OCI-LY3 (cell line): ENCODE results near the gene ASCC3.

ENCODE experiments used
- H2AFZ ChIP-seq: fragments of 200-600, 300-600 bp; shearing (Covaris generic); 2 replicates; pipeline ENCODE4 v1.6.0; 2014; ENCODE audit warnings: antibody characterized with exemption, low read depth, low read length
- H3K27ac ChIP-seq: fragments of 200-600, 300-600 bp; sonication (generic); 2 replicates; pipeline ENCODE4 v1.5.1; 2014; ENCODE audit warnings: mild to moderate bottlenecking, low read length, moderate library complexity, mixed read lengths
- H3K27me3 ChIP-seq: fragments of 200-600, 300-600 bp; sonication (generic); 2 replicates; pipeline ENCODE4 v1.6.1; 2014; ENCODE audit warnings: low read depth, low read length, mixed read lengths
- H3K36me3 ChIP-seq: fragments of 200-600, 300-600 bp; sonication (generic); replicated peaks from 2 replicates; pipeline ENCODE3; 2014; ENCODE audit warnings: low read depth, low read length, mixed read lengths
- H3K4me1 ChIP-seq: fragments of 300-600, 200-600 bp; sonication (generic); 2 replicates; pipeline ENCODE4 v1.6.1; 2014; ENCODE audit warnings: low read length, mixed read lengths
- H3K4me2 ChIP-seq: fragments of 200-600, 300-600 bp; sonication (generic); 2 replicates; pipeline ENCODE4 v1.6.1; 2014; ENCODE audit warnings: low read length, mixed read lengths
- H3K4me3 ChIP-seq: fragments of 300-600, 200-600 bp; sonication (generic); 2 replicates; pipeline ENCODE4 v1.5.1; 2014; ENCODE audit warnings: antibody characterized with exemption, mild to moderate bottlenecking, low read length, moderate library complexity
- H3K79me2 ChIP-seq: fragments of 300-600, 200-600 bp; shearing (Covaris generic); 2 replicates; pipeline ENCODE4 v1.6.1; 2014; ENCODE audit warnings: mild to moderate bottlenecking, low read length, mixed read lengths
- H3K9ac ChIP-seq: fragments of 300-600, 200-600 bp; shearing (Covaris generic); 2 replicates; pipeline ENCODE4 v1.6.0; 2014; ENCODE audit warnings: mild to moderate bottlenecking, low read length, moderate library complexity
- H3K9me3 ChIP-seq: fragments of 200-600, 300-600 bp; shearing (Covaris generic); 2 replicates; pipeline ENCODE4 v1.6.1; 2014; ENCODE audit warnings: low read length, mixed read lengths; ENCODE audit not compliant: insufficient read depth
- H4K20me1 ChIP-seq: fragments of 200-600, 300-600 bp; sonication (generic); 2 replicates; pipeline ENCODE4 v1.6.1; 2016; ENCODE audit warnings: low read length, mixed read lengths; ENCODE audit not compliant: insufficient read depth
- CTCF ChIP-seq: fragments of 200-600, 300-600 bp; sonication (generic); IDR thresholded peaks from 2 replicates; pipeline ENCODE4 v1.5.1; 2014; ENCODE audit warnings: antibody characterized with exemption, low read length, low read depth
- EZH2phosphoT487 ChIP-seq: fragments of 200-600 bp; shearing (Covaris generic); IDR thresholded peaks from 2 replicates; pipeline ENCODE4 v1.6.1; 2018; ENCODE audit warnings: antibody characterized with exemption, mixed run types, low read depth

ASCC3 gene

GRCh38 chr6:100810015-100810414, 71.1 kb downstream of the ASCC3 start:
- no peaks in the 10 kb centered on the region for H3K36me3 ChIP-seq
- H2AFZ ChIP-seq = no peak overlapping the region
- H3K27me3 ChIP-seq = no peaks in the 10 kb centered on the region
- no peaks in the 10 kb centered on the region for H3K9me3 ChIP-seq
- no peak overlapping the region for H3K27ac ChIP-seq
- H3K4me2 ChIP-seq = no peak overlapping the region
- no peak overlapping the region for H3K4me3 ChIP-seq
- no peaks in the 10 kb centered on the region for H4K20me1 ChIP-seq
- no peaks in the 10 kb centered on the region for H3K4me1 ChIP-seq
- TF ChIP-seq EZH2phosphoT487 (no peak), CTCF (no peak)
- H3K79me2 ChIP-seq = peaks cover 11% of the 10 kb centered on the region
- H3K9ac ChIP-seq = no peak overlapping the region

DNA sequence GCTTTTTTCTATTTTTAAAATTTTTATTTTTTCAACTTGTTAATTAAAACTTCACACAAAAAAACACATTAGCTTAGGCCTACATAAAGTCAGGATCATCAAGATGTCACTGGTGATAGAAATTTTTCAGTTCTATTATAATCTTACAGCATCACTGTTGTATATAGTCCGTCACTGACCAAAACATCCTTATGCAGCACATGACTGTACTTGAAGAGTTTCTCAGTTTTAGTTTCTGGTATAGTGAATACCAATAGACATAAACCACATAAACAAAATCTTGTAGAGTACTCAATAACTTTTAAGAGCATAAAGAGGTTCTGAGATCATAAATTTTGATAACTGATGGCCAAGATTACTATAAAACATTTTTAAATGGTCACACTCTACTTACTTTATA, 71.8 kb downstream of the ASCC3 start:
- Histone ChIP-seq H3K27ac (no peak overlapping the region), H3K36me3 (no peaks in the 10 kb centered on the region), H3K79me2 (peaks cover 16% of the 10 kb centered on the region), H3K4me3 (no peak overlapping the region), H3K9ac (no peak overlapping the region), H3K4me1 (no peaks in the 10 kb centered on the region), H3K27me3 (no peaks in the 10 kb centered on the region), H4K20me1 (no peaks in the 10 kb centered on the region), H2AFZ (no peak overlapping the region), H3K9me3 (no peaks in the 10 kb centered on the region), H3K4me2 (no peak overlapping the region)
- TF ChIP-seq EZH2phosphoT487 (no peak), CTCF (no peak)

DNA sequence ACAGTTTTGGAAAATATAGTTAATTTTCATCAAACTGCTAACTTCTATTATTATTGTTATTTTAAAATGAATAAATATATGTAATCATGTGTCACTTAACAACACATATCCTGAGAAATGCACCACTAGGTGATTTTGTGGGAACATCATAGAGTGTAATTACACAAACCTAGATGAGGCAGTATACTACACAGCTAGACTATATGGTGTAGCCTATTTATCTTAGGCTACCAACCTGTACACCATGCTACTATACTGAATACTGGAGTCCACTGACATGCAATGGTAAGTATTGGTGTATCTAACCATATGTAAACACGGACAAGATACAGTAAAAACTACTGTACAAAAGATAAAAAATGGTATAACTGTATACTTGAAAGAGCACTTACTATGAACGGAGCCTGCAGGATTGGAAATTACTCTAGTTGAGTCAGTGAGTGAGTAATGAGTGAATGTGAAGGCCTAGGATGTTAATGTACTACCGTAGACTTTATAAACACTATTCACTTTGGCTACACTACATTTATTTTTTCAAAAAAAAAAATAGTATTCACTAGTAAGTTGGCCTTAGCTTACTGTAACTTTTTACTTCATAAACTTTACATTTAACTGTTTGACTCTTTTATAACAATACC, 72.4 kb downstream of the ASCC3 start:
- Histone ChIP-seq H3K4me2 (no peak overlapping the region), H4K20me1 (no peaks in the 10 kb centered on the region), H3K27me3 (no peaks in the 10 kb centered on the region), H3K36me3 (no peaks in the 10 kb centered on the region), H3K9me3 (no peaks in the 10 kb centered on the region), H3K79me2 (peaks cover 17% of the 10 kb centered on the region), H2AFZ (no peak overlapping the region), H3K27ac (no peak overlapping the region), H3K4me3 (no peak overlapping the region), H3K4me1 (peaks cover 3% of the 10 kb centered on the region; the same call in 1 of the 2 replicates), H3K9ac (no peak overlapping the region)
- no peak for TF ChIP-seq EZH2phosphoT487
- no peak for TF ChIP-seq CTCF

- H3K36me3 ChIP-seq = no peaks in the 10 kb centered on the region
- no peaks in the 10 kb centered on the region for H3K27me3 ChIP-seq
- H3K9me3 ChIP-seq = no peaks in the 10 kb centered on the region
- H3K4me2 ChIP-seq = no peak overlapping the region
- peaks cover 17% of the 10 kb centered on the region for H3K79me2 ChIP-seq
- H4K20me1 ChIP-seq = no peaks in the 10 kb centered on the region
- H2AFZ ChIP-seq = no peak overlapping the region
- no peak overlapping the region for H3K27ac ChIP-seq
- H3K4me3 ChIP-seq = no peak overlapping the region
- H3K4me1 ChIP-seq = peaks cover 7% of the 10 kb centered on the region; the same call in 1 of the 2 replicates
- no peak overlapping the region for H3K9ac ChIP-seq
- TF ChIP-seq CTCF = no peak
- no peak for TF ChIP-seq EZH2phosphoT487
These were observed 74.8 kb downstream of the ASCC3 start for GRCh38 chr6:100806296-100806695.
